ENCODE results near the gene EFL1.

EFL1 gene

GRCh38 chr15:82117296-82117695, 145.2 kb downstream of the EFL1 start:
- H3F3A ChIP-seq (ENCODE audit: insufficient read depth, low read length), result no peaks in the 10 kb centered on the region
- H3K27me3 ChIP-seq (ENCODE audit: insufficient read depth, low read length), result no peaks in the 10 kb centered on the region
- no peaks in the 10 kb centered on the region for H3K9me3 ChIP-seq (ENCODE audit: low read length)
- no peaks in the 10 kb centered on the region for H3K9me2 ChIP-seq (ENCODE audit: low read depth, low read length)
- H3K27ac ChIP-seq (ENCODE audit: low read depth, low read length, poor library complexity, severe bottlenecking), result no peak overlapping the region
- no peaks in the 10 kb centered on the region for H3K79me2 ChIP-seq (ENCODE audit: insufficient read depth, low read length)
- H4K20me1 ChIP-seq (ENCODE audit: insufficient read depth, low read length), result no peaks in the 10 kb centered on the region
- H3K36me3 ChIP-seq (ENCODE audit: insufficient read depth, low read length), result no peaks in the 10 kb centered on the region
- H3K4me2 ChIP-seq (ENCODE audit: low read length), result no peak overlapping the region
- no peak overlapping the region for H3K9ac ChIP-seq (ENCODE audit: low read length)
- TF ChIP-seq, protein P1, sequence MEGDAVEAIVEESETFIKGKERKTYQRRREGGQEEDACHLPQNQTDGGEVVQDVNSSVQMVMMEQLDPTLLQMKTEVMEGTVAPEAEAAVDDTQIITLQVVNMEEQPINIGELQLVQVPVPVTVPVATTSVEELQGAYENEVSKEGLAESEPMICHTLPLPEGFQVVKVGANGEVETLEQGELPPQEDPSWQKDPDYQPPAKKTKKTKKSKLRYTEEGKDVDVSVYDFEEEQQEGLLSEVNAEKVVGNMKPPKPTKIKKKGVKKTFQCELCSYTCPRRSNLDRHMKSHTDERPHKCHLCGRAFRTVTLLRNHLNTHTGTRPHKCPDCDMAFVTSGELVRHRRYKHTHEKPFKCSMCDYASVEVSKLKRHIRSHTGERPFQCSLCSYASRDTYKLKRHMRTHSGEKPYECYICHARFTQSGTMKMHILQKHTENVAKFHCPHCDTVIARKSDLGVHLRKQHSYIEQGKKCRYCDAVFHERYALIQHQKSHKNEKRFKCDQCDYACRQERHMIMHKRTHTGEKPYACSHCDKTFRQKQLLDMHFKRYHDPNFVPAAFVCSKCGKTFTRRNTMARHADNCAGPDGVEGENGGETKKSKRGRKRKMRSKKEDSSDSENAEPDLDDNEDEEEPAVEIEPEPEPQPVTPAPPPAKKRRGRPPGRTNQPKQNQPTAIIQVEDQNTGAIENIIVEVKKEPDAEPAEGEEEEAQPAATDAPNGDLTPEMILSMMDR (IDR thresholded peaks at IDR 0.05; ENCODE audit: low read length), result no peak
- TF ChIP-seq EZH2 (IDR thresholded peaks at IDR 0.05; ENCODE audit: borderline replicate concordance, low read length), result no peak
- H3K4me3 ChIP-seq (ENCODE audit: low read depth, low read length, poor library complexity, severe bottlenecking), result no peak overlapping the region
- H2AFZ ChIP-seq (ENCODE audit: low read length), result no peak overlapping the region
- no peaks in the 10 kb centered on the region for H3K4me1 ChIP-seq (ENCODE audit: insufficient read depth, low read length, severe bottlenecking)

DNA sequence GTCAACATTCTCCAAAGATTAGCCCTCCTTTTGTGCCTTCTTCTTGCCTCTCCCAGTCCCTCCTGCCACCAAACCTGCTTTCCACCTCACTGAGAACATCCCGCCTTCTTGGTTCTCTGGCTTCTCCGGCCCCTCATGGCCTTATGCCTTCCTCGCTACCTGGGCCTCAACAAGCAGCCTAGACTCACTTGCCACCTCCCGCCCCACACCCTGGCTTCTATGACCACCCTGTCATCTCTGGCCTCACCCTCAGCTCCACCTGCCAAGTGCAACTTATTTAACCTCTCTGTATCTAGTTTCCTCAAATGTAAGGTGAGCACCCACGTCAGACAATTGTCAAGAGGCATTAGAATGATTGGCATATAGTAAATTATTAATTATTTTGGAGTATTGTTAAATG, 147.9 kb downstream of the EFL1 start:
- H3F3A ChIP-seq (ENCODE audit: insufficient read depth, low read length), result no peaks in the 10 kb centered on the region
- H3K27me3 ChIP-seq (ENCODE audit: insufficient read depth, low read length), result no peaks in the 10 kb centered on the region
- no peaks in the 10 kb centered on the region for H3K36me3 ChIP-seq (ENCODE audit: insufficient read depth, low read length)
- no peaks in the 10 kb centered on the region for H3K79me2 ChIP-seq (ENCODE audit: insufficient read depth, low read length)
- no peaks in the 10 kb centered on the region for H4K20me1 ChIP-seq (ENCODE audit: insufficient read depth, low read length)
- TF ChIP-seq, protein P1 (IDR thresholded peaks at IDR 0.05; ENCODE audit: low read length), result no peak
- TF ChIP-seq EZH2 (IDR thresholded peaks at IDR 0.05; ENCODE audit: borderline replicate concordance, low read length), result no peak
- no peaks in the 10 kb centered on the region for H3K4me1 ChIP-seq (ENCODE audit: insufficient read depth, low read length, severe bottlenecking)
- no peaks in the 10 kb centered on the region for H3K9me3 ChIP-seq (ENCODE audit: low read length)
- no peak overlapping the region for H3K4me2 ChIP-seq (ENCODE audit: low read length)
- no peak overlapping the region for H3K4me3 ChIP-seq (ENCODE audit: low read depth, low read length, poor library complexity, severe bottlenecking)
- H2AFZ ChIP-seq (ENCODE audit: low read length), result no peak overlapping the region
- H3K9ac ChIP-seq (ENCODE audit: low read length), result no peak overlapping the region
- no peak overlapping the region for H3K27ac ChIP-seq (ENCODE audit: low read depth, low read length, poor library complexity, severe bottlenecking)
- H3K9me2 ChIP-seq (ENCODE audit: low read depth, low read length), result no peaks in the 10 kb centered on the region

DNA sequence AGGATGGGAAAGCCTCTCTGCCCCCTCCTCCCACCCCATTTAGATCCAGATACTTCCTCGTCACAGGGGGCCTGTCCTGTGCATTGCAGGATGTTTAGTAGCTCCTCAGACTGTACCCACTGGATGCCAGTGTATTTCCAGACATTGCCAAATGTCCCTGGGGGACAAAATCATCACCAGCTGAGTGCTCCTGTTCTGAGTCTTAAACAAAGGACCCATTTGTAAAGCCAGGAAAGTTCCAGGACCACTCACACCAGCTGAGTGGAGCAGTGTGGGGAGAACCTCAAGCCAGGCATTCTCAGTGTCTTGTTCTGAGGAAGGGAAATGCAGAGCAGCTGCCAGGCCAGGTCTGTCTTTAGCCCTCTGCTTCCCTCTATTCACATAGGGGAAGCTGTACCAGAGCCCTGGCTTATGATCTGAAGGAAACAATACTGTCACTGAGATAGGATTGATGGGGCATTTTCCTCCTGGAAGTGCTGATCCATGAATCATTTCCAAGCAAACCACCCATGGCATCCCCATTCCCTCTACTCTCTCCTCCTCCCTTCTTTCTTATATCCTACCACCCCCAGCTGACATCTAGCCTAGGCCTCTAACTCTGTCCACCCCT, 149.3 kb downstream of the EFL1 start:
- no peak for TF ChIP-seq EZH2 (IDR thresholded peaks at IDR 0.05; ENCODE audit: borderline replicate concordance, low read length)
- TF ChIP-seq, protein P1 (IDR thresholded peaks at IDR 0.05; ENCODE audit: low read length), result no peak

More for the DNA sequence above, 149.3 kb downstream of the EFL1 start:
- no peak overlapping the region for H2AFZ ChIP-seq (ENCODE audit: low read length)
- H4K20me1 ChIP-seq (ENCODE audit: insufficient read depth, low read length), result no peaks in the 10 kb centered on the region
- H3F3A ChIP-seq (ENCODE audit: insufficient read depth, low read length), result no peaks in the 10 kb centered on the region
- no peaks in the 10 kb centered on the region for H3K9me3 ChIP-seq (ENCODE audit: low read length)
- no peak overlapping the region for H3K4me3 ChIP-seq (ENCODE audit: low read depth, low read length, poor library complexity, severe bottlenecking)
- H3K9me2 ChIP-seq (ENCODE audit: low read depth, low read length), result no peaks in the 10 kb centered on the region
- H3K4me2 ChIP-seq (ENCODE audit: low read length), result no peak overlapping the region
- H3K27ac ChIP-seq (ENCODE audit: low read depth, low read length, poor library complexity, severe bottlenecking), result no peak overlapping the region
- no peaks in the 10 kb centered on the region for H3K27me3 ChIP-seq (ENCODE audit: insufficient read depth, low read length)
- no peak overlapping the region for H3K9ac ChIP-seq (ENCODE audit: low read length)
- H3K79me2 ChIP-seq (ENCODE audit: insufficient read depth, low read length), result no peaks in the 10 kb centered on the region
- H3K4me1 ChIP-seq (ENCODE audit: insufficient read depth, low read length, severe bottlenecking), result no peaks in the 10 kb centered on the region
- no peaks in the 10 kb centered on the region for H3K36me3 ChIP-seq (ENCODE audit: insufficient read depth, low read length)

Measured in OCI-LY1 (cell line).